Rectal smooth muscle tissue (tissue), 1 donor: ENCODE results near the gene COPZ2.
A peak's percentile ranks its signal among the peaks of the same experiment; 100 is the strongest.
"Not testable (repeated sequence)": the region's sequence is repeated elsewhere in the genome, so short reads cannot be mapped to it uniquely, and the experiment has no call there.

ENCODE experiments used
- H3K27ac ChIP-seq: one replicate; pipeline ENCODE4 v1.7.0; 2013; ENCODE audit warnings: low read depth, low read length, inconsistent platforms
- H3K27me3 ChIP-seq: one replicate; pipeline ENCODE4 v1.7.0; 2013; ENCODE audit warnings: low read length; ENCODE audit not compliant: control insufficient read depth, insufficient read depth
- H3K36me3 ChIP-seq: one replicate; pipeline ENCODE4 v1.7.0; 2013; ENCODE audit warnings: low read length; ENCODE audit not compliant: control insufficient read depth, insufficient read depth
- H3K4me1 ChIP-seq: one replicate; pipeline ENCODE4 v1.7.0; 2013; ENCODE audit warnings: low read length; ENCODE audit not compliant: control insufficient read depth, insufficient read depth
- H3K4me3 ChIP-seq: one replicate; pipeline ENCODE4 v1.7.0; 2013; ENCODE audit warnings: low read length
- H3K9ac ChIP-seq: one replicate; pipeline ENCODE4 v1.7.0; 2013; ENCODE audit warnings: low read length

COPZ2 gene, protein sequence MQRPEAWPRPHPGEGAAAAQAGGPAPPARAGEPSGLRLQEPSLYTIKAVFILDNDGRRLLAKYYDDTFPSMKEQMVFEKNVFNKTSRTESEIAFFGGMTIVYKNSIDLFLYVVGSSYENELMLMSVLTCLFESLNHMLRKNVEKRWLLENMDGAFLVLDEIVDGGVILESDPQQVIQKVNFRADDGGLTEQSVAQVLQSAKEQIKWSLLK

DNA sequence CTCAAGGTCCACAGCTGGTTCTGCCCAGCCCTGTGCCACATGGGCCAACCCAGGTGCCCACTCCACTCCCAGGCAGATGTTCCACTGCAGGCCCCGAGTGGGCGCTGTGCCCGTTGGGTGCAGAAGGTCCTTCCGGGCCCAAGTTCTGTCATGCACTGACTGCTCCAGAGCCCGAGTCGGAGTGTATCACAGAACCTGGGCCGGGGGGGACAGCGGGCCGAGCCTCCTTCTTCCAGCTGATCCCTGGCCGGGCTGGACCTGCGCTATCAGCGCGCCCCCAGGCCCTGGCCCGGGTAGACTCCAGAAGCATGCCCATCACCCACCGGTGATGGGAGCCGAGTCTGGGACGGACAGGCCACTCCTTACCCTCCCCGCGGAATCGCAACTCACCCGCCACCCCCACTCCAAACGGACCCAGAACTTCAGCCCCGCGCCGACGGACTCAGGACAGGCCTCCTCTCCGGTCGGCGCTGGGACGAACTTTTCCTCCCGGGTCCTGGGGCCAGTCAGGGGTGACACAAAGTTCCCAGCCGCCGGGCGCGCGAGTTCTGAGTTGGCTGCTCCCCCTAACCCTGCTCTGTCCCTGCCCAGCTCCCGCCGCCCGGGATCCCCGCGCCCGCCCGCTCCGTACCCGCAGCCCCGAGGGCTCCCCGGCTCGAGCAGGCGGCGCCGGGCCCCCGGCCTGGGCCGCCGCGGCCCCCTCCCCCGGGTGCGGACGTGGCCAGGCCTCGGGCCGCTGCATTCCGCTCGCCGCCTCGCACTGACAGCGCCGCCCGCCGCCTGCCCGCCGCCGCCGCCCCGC lies at the start of gene COPZ2:
Gene COPZ2 (minus strand): TSS at position 762 of the 802 bp plus-strand sequence. CDS start 20 bp downstream, at position 742.
- Histone ChIP-seq H3K36me3 (peaks cover 1% of the 10 kb centered on the region), H3K27me3 (peaks cover 3% of the 10 kb centered on the region), H3K27ac (peak within 1 kb of the TSS; percentile 74), H3K4me3 (peak within 1 kb of the TSS; percentile 81), H3K9ac (peak within 1 kb of the TSS; percentile 56), H3K4me1 (peaks cover 8% of the 10 kb centered on the region)

DNA sequence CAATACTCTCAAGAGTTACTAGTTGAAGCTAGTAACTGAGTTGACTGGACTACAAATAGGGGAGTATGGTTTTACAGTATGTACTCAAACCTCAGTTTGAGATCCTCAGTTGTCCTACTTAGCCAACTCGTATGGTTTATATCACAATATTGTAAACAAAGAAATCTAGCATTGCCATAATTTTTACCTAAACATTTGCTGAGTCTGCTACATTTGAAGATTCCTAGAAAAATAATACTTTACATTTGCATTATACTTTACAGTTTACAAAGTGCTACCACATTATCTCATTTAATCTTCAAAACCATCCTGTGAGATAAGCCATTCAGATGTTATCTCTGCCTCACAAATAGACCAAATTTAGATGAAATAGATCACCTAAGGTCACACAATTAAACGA lies 47.3 kb upstream of the COPZ2 start:
- H3K4me3 ChIP-seq: no peak overlapping the region
- H3K27ac ChIP-seq: no peak overlapping the region
- H3K36me3 ChIP-seq: no peaks in the 10 kb centered on the region
- peaks cover 10% of the 10 kb centered on the region for H3K4me1 ChIP-seq
- H3K27me3 ChIP-seq: no peaks in the 10 kb centered on the region
- H3K9ac ChIP-seq: no peak overlapping the region

DNA sequence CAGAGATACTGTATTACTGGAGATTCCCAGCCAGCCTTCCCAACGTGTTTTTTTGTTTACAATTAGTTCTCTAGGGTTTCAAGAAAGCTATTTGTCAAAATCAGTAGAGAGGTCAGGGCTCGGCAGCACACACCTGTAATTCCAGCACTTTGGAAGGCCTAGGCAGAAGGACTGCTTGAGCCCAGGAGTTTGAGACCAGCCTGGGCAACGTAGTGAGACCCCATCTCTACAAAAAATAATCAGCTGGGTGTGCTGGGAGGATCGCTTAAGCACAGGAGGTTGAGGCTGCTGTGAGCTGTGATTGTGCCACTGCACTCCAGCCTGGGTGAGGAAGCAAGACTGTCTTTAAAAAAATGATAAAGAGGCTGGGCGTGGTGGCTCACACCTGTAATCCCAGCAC lies 44.3 kb upstream of the COPZ2 start:
- no peak overlapping the region for H3K4me3 ChIP-seq
- H3K27ac ChIP-seq: no peak overlapping the region
- no peaks in the 10 kb centered on the region for H3K36me3 ChIP-seq
- H3K27me3 ChIP-seq: no peaks in the 10 kb centered on the region
- H3K4me1 ChIP-seq: peaks cover 10% of the 10 kb centered on the region
- no peak overlapping the region for H3K9ac ChIP-seq

DNA sequence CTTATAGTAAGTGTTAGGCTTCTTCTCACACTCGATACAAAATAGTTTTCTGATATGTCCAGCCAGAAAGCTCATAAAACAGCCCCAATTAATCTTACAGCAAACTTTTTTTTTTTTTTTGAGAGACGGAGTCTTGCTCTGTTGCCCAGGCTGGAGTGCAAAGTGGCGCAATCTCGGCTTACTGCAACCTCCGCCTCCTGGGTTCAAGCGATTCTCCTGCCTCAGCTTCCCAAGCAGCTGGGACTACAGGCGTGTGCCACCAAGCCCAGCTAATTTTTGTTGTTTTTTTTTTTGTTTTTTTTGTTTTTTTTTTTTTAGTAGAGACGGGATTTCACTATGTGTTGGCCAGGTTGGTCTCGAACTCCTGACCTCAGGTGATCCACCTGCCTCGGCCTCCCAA lies 39.6 kb upstream of the COPZ2 start:
- H3K4me3 ChIP-seq, H3K9ac ChIP-seq, H3K36me3 ChIP-seq, H3K27ac ChIP-seq, H3K27me3 ChIP-seq, H3K4me1 ChIP-seq: not testable (repeated sequence)

DNA sequence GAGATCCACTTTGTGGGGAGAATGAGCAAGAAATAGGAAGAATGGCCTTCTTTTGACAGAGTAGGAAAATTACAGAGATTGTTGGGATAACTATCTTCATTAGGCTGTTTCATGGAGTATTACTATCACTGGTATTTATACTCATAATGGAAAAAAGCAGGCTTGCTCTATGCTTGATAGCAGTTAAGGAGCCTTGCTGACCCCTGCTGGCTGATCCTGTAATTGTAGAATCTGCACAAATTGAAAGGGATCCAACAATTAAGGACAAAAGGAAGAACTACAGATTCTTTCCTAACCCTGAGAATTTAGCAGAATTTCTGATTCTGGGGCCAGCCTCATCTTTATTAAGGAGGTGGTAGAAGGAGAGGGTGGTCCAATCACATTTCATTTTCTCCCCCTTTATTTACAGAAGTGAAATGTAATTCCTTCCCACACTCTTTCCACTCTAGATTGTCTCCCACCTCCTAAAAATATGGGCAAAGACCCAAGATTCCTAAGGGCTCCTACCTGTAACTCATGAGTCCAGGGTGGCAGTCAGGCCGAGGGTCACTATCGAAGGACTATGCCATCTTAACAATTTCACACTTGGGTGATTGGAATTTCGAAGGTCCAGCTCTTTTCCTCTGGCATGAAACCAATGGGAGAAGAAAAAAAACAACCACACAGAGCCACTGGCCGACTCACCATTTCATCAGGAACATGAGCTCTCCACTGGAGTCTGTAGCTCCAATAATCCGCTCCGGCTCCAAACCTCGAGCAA lies 36.9 kb upstream of the COPZ2 start:
- H3K27me3 ChIP-seq: no peaks in the 10 kb centered on the region
- no peak overlapping the region for H3K4me3 ChIP-seq
- no peak overlapping the region for H3K9ac ChIP-seq
- peaks cover 5% of the 10 kb centered on the region for H3K36me3 ChIP-seq
- no peaks in the 10 kb centered on the region for H3K4me1 ChIP-seq
- no peak overlapping the region for H3K27ac ChIP-seq

DNA sequence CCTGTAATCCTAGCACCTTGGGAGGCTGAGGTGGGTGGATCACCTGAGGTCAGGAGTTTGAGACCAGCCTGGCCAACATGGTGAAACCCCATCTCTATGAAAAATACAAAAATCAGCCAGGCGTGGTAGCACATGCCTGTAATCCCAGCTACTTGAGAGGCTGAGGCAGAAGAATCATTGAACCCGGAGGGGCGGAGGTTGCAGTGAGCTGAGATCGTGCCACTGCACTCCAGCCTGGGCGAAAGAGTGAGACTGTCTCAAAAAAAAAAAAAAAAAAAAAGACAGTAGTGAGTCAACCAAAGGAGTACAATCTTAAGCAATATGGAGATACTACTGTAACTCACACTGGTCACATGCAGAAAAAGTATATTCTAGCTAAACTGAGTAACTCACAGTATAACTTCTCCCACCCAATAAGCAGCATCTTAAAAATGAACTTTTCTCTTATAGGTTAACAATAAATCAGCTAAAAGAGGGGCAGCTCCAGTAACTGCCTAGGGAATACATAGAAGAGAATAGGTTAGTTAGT lies 36.0 kb upstream of the COPZ2 start:
- H3K27me3 ChIP-seq, H3K9ac ChIP-seq, H3K4me1 ChIP-seq, H3K4me3 ChIP-seq, H3K36me3 ChIP-seq: not testable (repeated sequence)
- H3K27ac ChIP-seq: peak overlapping the region; percentile 12

DNA sequence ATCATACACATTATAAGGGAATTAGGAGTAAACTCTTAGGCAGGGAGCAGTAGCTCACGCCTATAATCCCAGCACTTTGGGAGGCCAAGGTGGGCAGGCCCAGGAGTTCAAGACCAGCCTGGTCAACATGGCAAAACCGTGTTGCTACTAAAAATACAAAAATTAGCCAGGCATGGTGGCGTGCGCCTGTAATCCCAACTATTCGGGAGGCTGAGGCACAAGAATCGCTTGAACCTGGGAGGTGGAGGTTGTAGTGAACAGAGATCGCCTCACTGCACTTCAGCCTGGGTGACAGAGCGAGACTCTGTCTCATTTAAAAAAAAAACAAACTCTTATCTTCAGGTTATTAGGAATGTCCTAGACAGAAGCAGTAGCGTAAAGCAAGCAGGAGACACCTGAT lies 35.2 kb upstream of the COPZ2 start:
- not testable (repeated sequence) for H3K9ac ChIP-seq, H3K4me3 ChIP-seq, H3K27ac ChIP-seq

DNA sequence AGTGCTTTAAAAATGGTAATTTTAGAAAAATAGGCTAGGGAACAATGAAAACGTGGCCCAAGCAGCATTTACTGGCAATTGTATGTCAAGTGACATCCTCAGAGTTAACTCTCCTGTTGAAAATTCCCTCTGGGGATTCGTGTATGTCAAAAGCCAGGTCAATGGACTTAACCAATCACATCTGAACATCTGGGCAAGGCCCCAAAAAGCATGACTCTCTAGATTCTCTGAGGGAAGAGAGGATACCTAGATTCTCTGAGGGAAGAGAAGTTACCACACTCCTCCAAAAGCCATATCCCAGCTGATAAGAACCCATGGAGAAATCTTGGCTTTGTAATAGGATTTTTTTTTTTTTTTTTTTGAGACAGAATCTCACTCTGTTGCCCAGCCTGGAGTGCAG lies 34.1 kb upstream of the COPZ2 start:
- H3K4me1 ChIP-seq: no peaks in the 10 kb centered on the region
- no peak overlapping the region for H3K4me3 ChIP-seq
- H3K9ac ChIP-seq: no peak overlapping the region
- H3K36me3 ChIP-seq: peaks cover 8% of the 10 kb centered on the region
- H3K27me3 ChIP-seq: no peaks in the 10 kb centered on the region
- H3K27ac ChIP-seq: no peak overlapping the region

More for the DNA sequence above, 35.2 kb upstream of the COPZ2 start:
- not testable (repeated sequence) for H3K27me3 ChIP-seq, H3K36me3 ChIP-seq, H3K4me1 ChIP-seq

DNA sequence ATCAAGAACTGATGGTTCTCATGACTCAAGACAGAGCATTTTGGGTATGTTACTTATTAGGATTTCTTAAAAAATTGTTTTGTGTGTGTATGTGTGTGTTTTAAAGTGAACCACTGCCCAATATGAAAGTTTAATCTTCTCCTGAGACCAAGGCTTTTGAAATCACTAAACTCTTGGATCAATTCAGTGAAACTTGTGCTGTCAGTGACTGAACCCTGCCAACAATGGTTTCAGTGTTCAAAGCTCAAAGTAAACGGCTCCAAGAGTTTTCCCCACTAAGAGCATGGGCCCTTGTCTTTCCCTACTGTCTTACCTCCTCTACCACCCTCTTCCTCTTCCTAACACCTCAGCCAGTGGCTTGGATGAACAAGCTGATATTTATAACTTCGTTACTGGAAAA lies 32.6 kb upstream of the COPZ2 start:
- H3K36me3 ChIP-seq: peaks cover 6% of the 10 kb centered on the region
- no peak overlapping the region for H3K27ac ChIP-seq
- H3K4me1 ChIP-seq: no peaks in the 10 kb centered on the region
- H3K4me3 ChIP-seq: no peak overlapping the region
- H3K9ac ChIP-seq: no peak overlapping the region
- H3K27me3 ChIP-seq: no peaks in the 10 kb centered on the region

DNA sequence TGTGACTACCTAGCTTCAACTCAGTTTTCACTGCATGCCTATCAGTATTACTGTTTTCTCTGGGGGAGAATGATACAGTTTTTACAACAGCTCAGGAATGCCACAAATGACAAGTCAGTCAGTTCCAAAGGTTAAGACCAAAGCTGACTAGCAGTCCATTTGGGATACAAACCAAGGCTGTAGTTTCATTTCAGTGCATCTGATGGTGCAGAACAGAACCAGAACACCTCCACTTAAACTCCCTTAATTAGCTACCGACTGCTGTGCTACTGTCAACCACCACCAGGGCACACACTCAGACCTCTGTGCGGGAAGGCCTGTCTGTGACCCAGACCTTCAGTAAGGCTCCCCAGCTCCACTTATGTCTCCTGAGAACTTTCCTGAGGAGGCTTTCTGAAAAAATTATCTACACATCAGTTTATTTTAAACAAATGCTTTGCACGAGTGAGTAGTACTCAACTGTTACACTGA lies 30.9 kb upstream of the COPZ2 start:
- Histone ChIP-seq H3K4me3 (no peak overlapping the region), H3K27me3 (no peaks in the 10 kb centered on the region), H3K36me3 (peaks cover 13% of the 10 kb centered on the region), H3K9ac (no peak overlapping the region), H3K4me1 (no peaks in the 10 kb centered on the region), H3K27ac (no peak overlapping the region)

DNA sequence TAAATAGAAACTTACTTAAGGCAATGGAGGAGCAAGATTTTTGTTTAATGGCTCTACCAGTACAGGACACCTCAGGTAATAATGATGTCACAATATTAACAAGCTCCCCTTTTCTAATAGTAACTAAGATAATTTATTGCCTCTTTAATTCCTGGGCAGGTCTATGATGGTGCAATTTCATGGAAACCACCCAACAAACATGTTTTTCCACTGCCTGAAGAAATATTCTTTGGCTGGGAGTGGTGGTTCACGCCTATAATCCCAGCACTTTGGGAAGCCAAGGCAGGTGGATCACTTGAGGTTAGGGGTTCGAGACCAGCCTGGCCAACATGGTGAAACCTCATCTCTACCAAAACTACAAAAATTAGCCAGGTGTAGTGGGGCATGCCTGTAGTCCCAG lies 30.2 kb upstream of the COPZ2 start:
- H3K4me3 ChIP-seq, H3K4me1 ChIP-seq, H3K27me3 ChIP-seq, H3K9ac ChIP-seq, H3K27ac ChIP-seq: not testable (repeated sequence)
- peaks cover 15% of the 10 kb centered on the region for H3K36me3 ChIP-seq

DNA sequence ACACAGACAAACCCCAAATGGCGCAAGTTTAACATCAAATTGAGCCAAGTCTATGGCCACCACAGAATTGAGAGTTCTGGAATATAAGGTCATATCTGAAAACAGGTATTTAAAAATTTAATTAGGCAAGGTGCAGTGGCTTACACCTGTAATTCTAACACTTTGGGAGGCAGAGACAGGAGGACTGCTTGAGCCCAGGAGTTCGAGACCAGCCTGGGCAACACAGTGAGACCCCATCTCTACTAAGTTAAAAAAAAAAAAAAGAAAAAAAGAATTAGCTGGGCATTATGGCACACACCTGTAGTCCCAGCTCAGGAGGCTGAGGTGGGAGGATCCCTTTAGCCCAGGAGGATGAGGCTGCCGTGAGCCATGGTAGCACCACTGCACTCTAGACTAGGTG lies 29.6 kb upstream of the COPZ2 start:
- Histone ChIP-seq H3K27me3 (no peaks in the 10 kb centered on the region), H3K4me1 (no peaks in the 10 kb centered on the region), H3K9ac (no peak overlapping the region), H3K36me3 (peaks cover 16% of the 10 kb centered on the region), H3K27ac (no peak overlapping the region), H3K4me3 (no peak overlapping the region)
